MM.1S (cell line): Measurements from ENCODE around the gene NPLOC4.

ENCODE experiments used
- DNase-seq: peaks from one replicate; pipeline ENCODE4 v3.0.0-alpha.2; 2015
- H2AFZ ChIP-seq: fragments of 300-600 bp; sonication (generic); 2 replicates; pipeline ENCODE4 v1.6.0; 2016; ENCODE audit warnings: antibody characterized with exemption, low read length
- H3F3A ChIP-seq: fragments of 300-600 bp; sonication (generic); 2 replicates; pipeline ENCODE4 v1.6.1; 2016; ENCODE audit warnings: mild to moderate bottlenecking, antibody characterized with exemption, low read length, moderate library complexity, mixed read lengths; ENCODE audit not compliant: insufficient read depth
- H3K27ac ChIP-seq: fragments of 300-600 bp; sonication (generic); 2 replicates; pipeline ENCODE4 v1.5.1; 2016; ENCODE audit warnings: mild to moderate bottlenecking, low read length
- H3K27me3 ChIP-seq: fragments of 300-600 bp; sonication (generic); replicated peaks from 2 replicates; pipeline ENCODE4 v1.6.0; 2016; ENCODE audit warnings: low read length; ENCODE audit not compliant: insufficient read depth
- H3K36me3 ChIP-seq: fragments of 300-600 bp; sonication (generic); replicated peaks from 2 replicates; pipeline ENCODE4 v1.6.1; 2016; ENCODE audit warnings: mild to moderate bottlenecking, low read length, mixed read lengths; ENCODE audit not compliant: insufficient read depth
- H3K4me1 ChIP-seq: fragments of 300-600 bp; sonication (generic); 2 replicates; pipeline ENCODE4 v1.6.1; 2016; ENCODE audit warnings: low read length, mixed read lengths
- H3K4me2 ChIP-seq: fragments of 300-600 bp; sonication (generic); 2 replicates; pipeline ENCODE4 v1.6.0; 2016; ENCODE audit warnings: low read depth, low read length
- H3K4me3 ChIP-seq: fragments of 300-600 bp; sonication (generic); 2 replicates; pipeline ENCODE4 v1.5.1; 2016; ENCODE audit warnings: low read length, mixed read lengths
- H3K79me2 ChIP-seq: fragments of 300-600 bp; sonication (generic); 2 replicates; pipeline ENCODE4 v1.6.1; 2016; ENCODE audit warnings: mixed run types, low read length, mixed read lengths
- H3K9ac ChIP-seq: fragments of 300-600 bp; sonication (generic); 2 replicates; pipeline ENCODE4 v1.6.1; 2016; ENCODE audit warnings: low read length, mixed read lengths
- H3K9me2 ChIP-seq: fragments of 300-600 bp; sonication (generic); replicated peaks from 2 replicates; pipeline ENCODE4 v1.6.1; 2016; ENCODE audit warnings: mild to moderate bottlenecking, low read length, mixed read lengths; ENCODE audit not compliant: insufficient read depth
- H3K9me3 ChIP-seq: fragments of 300-600 bp; sonication (generic); replicated peaks from 2 replicates; pipeline ENCODE4 v1.6.1; 2016; ENCODE audit warnings: mild to moderate bottlenecking, low read length, mixed read lengths; ENCODE audit not compliant: insufficient read depth
- H4K20me1 ChIP-seq: fragments of 300-600 bp; sonication (generic); 2 replicates; pipeline ENCODE4 v1.6.1; 2016; ENCODE audit warnings: mild to moderate bottlenecking, low read length, moderate library complexity, mixed read lengths; ENCODE audit not compliant: insufficient read depth
- CTCF ChIP-seq: fragments of 300-600 bp; sonication (generic); IDR thresholded peaks from 2 replicates; pipeline ENCODE4 v1.5.1; 2016; ENCODE audit warnings: antibody characterized with exemption, low read length, mixed read lengths
- EZH2 ChIP-seq: fragments of 300-600 bp; sonication (generic); optimal IDR thresholded peaks from 2 replicates; pipeline ENCODE3; 2017; ENCODE audit warnings: low read depth, mild to moderate bottlenecking, antibody characterized with exemption, low read length, mixed read lengths
- EZH2phosphoT487 ChIP-seq: fragments of 300-600 bp; sonication (generic); IDR thresholded peaks from 2 replicates; pipeline ENCODE4 v1.6.1; 2018; ENCODE audit warnings: antibody characterized with exemption, low read length

Gene NPLOC4

DNA sequence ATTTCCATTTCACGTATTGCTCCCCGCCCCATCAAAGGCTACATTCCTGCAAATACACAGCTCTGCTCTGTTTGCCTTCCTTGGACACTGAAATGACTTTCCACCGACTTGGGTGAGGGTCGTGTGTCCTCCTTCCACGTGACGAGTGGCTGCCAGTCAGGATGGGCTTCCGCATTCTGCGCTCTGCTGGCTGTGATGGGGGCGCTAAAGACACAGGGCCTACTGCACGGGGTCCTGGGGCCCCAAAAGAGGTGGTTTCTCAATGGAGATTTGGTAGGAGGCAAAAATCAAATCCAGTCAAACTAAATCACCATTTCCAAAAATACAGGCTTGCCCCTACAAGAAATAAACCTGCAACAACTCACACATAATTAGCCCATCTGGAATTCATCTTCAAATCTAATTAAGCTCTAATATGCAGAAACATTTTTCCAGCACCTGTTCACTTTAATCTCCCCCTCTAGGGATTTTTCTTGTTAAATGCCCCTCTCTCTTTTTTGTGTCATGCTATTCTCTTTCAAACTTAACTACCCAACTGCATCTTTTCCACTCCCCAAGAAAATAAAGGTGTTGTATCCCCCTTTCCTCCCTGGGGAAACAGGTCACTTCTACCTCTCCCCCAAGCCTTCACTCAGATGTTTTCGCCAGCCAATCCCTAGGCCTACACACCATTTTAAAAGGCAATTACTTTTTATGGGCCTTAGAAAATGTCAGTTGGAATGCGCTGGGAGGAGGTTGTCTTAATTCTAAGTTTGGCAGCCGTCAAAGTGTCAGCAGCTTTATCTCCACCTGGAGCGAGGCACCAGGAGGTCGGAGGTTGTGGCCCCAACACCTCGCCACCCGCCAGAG is 62.9 kb downstream of the NPLOC4 start:
- no peaks in the 10 kb centered on the region for H3K9me3 ChIP-seq
- H3K9me2 ChIP-seq, result no peaks in the 10 kb centered on the region
- no peak overlapping the region for H3K4me3 ChIP-seq
- peaks cover 32% of the 10 kb centered on the region for H3K79me2 ChIP-seq
- H3K4me1 ChIP-seq, result no peaks in the 10 kb centered on the region
- DNase-seq, result no peak
- no peak overlapping the region for H3K9ac ChIP-seq
- no peak overlapping the region for H3K27ac ChIP-seq
- no peaks in the 10 kb centered on the region for H3F3A ChIP-seq
- no peak overlapping the region for H3K4me2 ChIP-seq
- no peaks in the 10 kb centered on the region for H4K20me1 ChIP-seq
- H3K36me3 ChIP-seq, result 0 out of 2 replicates have a peak, but pooled peaks cover 5% of the 10 kb centered on the region
- no peak overlapping the region for H2AFZ ChIP-seq
- TF ChIP-seq EZH2phosphoT487 (no peak), EZH2 (no peak), CTCF (no peak)
- no peaks in the 10 kb centered on the region for H3K27me3 ChIP-seq

GRCh38 chr17:81572563-81573168 is 64.2 kb downstream of the NPLOC4 start:
- H2AFZ ChIP-seq, result no peak overlapping the region
- no peaks in the 10 kb centered on the region for H3K27me3 ChIP-seq
- no peak overlapping the region for H3K9ac ChIP-seq
- DNase-seq, result no peak
- peaks cover 30% of the 10 kb centered on the region for H3K79me2 ChIP-seq
- no peak overlapping the region for H3K4me3 ChIP-seq
- H3K27ac ChIP-seq, result no peak overlapping the region
- H3K9me2 ChIP-seq, result no peaks in the 10 kb centered on the region
- no peak for TF ChIP-seq EZH2
- TF ChIP-seq EZH2phosphoT487, result no peak
- no peak for TF ChIP-seq CTCF
- no peaks in the 10 kb centered on the region for H3K4me1 ChIP-seq
- H3K9me3 ChIP-seq, result no peaks in the 10 kb centered on the region
- H4K20me1 ChIP-seq, result no peaks in the 10 kb centered on the region
- H3F3A ChIP-seq, result no peaks in the 10 kb centered on the region
- H3K36me3 ChIP-seq, result peaks cover 5% of the 10 kb centered on the region; the same call in 1 of the 2 replicates
- H3K4me2 ChIP-seq, result no peak overlapping the region

GRCh38 chr17:81570964-81571363 is 65.9 kb downstream of the NPLOC4 start:
- TF ChIP-seq EZH2, result no peak
- no peak for TF ChIP-seq EZH2phosphoT487
- no peak for TF ChIP-seq CTCF

More at GRCh38 chr17:81570964-81571363, 65.9 kb downstream of the NPLOC4 start:
- Histone ChIP-seq H3K27ac (no peak overlapping the region), H3K27me3 (no peaks in the 10 kb centered on the region), H3K36me3 (peaks cover 5% of the 10 kb centered on the region), H3K4me1 (no peaks in the 10 kb centered on the region), H3K4me2 (no peak overlapping the region), H3K9me3 (no peaks in the 10 kb centered on the region), H3F3A (no peaks in the 10 kb centered on the region), H3K4me3 (no peak overlapping the region), H3K79me2 (peaks cover 19% of the 10 kb centered on the region), H3K9ac (no peak overlapping the region), H2AFZ (no peak overlapping the region), H3K9me2 (no peaks in the 10 kb centered on the region), H4K20me1 (no peaks in the 10 kb centered on the region)
- no peak for DNase-seq
